Body of pancreas (tissue), 4 donors: Measurements from ENCODE around the gene SELENOF. TPM values are rescaled to one million over a fixed set of nuclear protein-coding genes. Genes with fewer than 3 reads are reported as not detected.

Experiments
- ATAC-seq: fragments of 150-250 bp; one replicate; pipeline ENCODE4 v1.9.1; 2016
- DNase-seq, 4 donors: peaks; one replicate each; pipeline ENCODE4 v3.0.0-alpha.2; 2019
- H3K27ac ChIP-seq, 4 donors: fragments of 200-600 bp; sonication (generic); 1 replicate in 3 of 4; 2 replicates in 1 of 4; pipeline versions ENCODE4 v1.5.1 to v1.6.1; 2016 to 2019; ENCODE audit warnings: mild to moderate bottlenecking in 1 of 4, mixed read lengths in 1 of 4, moderate library complexity in 1 of 4
- H3K27me3 ChIP-seq, 2 donors: fragments of 200-600 bp; sonication (generic); one replicate each; pipeline ENCODE4 v1.6.0; 2016; ENCODE audit warnings: mild to moderate bottlenecking in 1 of 2
- H3K36me3 ChIP-seq, 2 donors: fragments of 200-600 bp; sonication (generic); replicated peaks in 1 of 2; 2 replicates each; pipeline ENCODE4 v1.5.1; 2016; ENCODE audit warnings: low read depth in 2 of 2; ENCODE audit not compliant: insufficient read depth in 1 of 2
- H3K4me1 ChIP-seq: fragments of 200-600 bp; sonication (generic); one replicate; pipeline ENCODE4 v1.6.0; 2016
- H3K4me3 ChIP-seq, 2 donors: fragments of 200-600 bp; sonication (generic); 1 replicate in 1 of 2; 2 replicates in 1 of 2; pipeline ENCODE4 v1.5.1; 2016 to 2019
- H3K9me3 ChIP-seq, 3 donors: fragments of 200-600 bp; sonication (generic); 1 replicate in 2 of 3; 2 replicates in 1 of 3; pipeline ENCODE4 v1.5.1; 2016
- POLR2A ChIP-seq, 3 donors: fragments of 450-650 bp; IDR thresholded peaks; one replicate each; pipeline ENCODE4 v1.6.1; 2016; ENCODE audit warnings: antibody characterized with exemption in 3 of 3, mild to moderate bottlenecking in 2 of 3
- WGBS, 2 donors: methylation state at CpG; one replicate each; pipeline ENCODE4 v1.1.5; 2017; 5-methylcytosine and 5-hydroxymethylcytosine counted together
- intact Hi-C: fragments of 100-400 bp; cut with DNase I; formaldehyde crosslinking; loops from one replicate; pipeline ENCODE4 v1.15.1; 2023
- total RNA-seq, 2 donors: library from RNA; depleted of rRNA; stranded (reverse); fragments of >200 nt; gene quantifications; one replicate each; pipeline ENCODE4 v1.1.0, GENCODE V29; 2016
- TF ChIP-seq, protein P1 (sequence below), 7 experiments: fragments of 450-650 bp in 4 of 7; fragments of 200-600 bp in 3 of 7; sonication (generic) in 3 of 7; IDR thresholded peaks; one replicate each; pipeline ENCODE4 v1.5.1; 2016 to 2019; ENCODE audit warnings: antibody characterized with exemption in 7 of 7

Gene SELENOF
- total RNA-seq, 2 donors from 2014 or later, result 67.6 to 70.0 TPM

DNA sequence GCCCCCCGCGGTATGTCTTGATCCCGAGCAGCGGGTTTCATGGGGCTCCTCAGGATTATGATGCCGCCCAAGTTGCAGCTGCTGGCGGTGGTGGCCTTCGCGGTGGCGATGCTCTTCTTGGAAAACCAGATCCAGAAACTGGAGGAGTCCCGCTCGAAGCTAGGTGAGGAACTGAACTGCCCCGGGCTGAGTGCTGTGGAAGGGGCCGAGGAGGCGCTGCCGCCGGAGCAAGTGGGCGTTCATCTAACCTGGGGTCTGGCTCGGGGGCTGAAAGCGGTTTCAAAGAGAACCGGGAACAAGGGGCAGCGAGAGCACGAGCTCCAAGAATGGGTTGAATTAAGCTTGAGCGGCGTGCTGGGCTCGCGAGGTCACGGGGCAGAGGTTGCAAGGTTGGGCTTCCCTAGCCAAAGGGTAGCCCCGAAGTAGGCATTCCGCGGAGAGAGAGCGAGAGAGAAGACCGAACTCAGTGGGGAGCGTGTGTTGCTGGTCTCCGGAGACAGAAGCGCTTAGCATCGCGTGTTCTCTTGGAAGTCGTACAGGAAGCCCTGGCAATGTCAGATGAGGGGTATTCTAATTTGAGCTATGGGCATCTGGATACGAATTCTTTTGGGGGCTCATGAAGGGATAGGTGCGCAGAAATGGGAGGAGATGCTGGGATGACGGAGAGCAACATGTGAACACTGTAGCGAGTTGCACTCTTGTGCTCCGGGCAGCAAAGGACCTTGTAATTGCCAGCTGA is 1.2 kb upstream of the SELENOF start:
- WGBS, 2 donors, result 0 to 1% methylated on average over 29 to 43 of the region's 43 CpGs
- peak; percentile 13 for ATAC-seq

DNA sequence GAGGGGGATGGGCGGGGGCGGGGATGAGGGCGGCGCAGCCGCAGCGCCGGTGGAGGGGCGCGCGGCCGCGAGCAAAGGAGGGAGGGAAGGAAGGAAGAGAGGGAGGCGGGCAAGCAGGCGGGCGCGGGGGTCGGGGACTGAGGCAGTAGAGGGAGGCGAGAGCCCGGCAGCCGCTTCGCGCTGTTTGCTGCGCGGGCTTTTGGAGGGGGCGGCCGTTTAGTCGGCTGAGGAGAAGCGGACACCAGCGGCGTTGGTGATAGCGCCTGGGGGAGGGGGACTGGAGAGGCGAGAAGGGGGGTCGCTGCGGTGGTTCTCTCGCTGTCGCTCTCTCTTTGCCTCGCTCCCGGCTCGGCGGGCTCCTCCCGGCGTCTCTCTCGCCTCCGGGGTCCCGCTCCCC is 673 bp upstream of the SELENOF start, which contains the start of gene HS2ST1:
Gene HS2ST1, plus strand, starts transcription at position 35 of the 397 bp plus-strand sequence.
- TF ChIP-seq, protein P1, sequence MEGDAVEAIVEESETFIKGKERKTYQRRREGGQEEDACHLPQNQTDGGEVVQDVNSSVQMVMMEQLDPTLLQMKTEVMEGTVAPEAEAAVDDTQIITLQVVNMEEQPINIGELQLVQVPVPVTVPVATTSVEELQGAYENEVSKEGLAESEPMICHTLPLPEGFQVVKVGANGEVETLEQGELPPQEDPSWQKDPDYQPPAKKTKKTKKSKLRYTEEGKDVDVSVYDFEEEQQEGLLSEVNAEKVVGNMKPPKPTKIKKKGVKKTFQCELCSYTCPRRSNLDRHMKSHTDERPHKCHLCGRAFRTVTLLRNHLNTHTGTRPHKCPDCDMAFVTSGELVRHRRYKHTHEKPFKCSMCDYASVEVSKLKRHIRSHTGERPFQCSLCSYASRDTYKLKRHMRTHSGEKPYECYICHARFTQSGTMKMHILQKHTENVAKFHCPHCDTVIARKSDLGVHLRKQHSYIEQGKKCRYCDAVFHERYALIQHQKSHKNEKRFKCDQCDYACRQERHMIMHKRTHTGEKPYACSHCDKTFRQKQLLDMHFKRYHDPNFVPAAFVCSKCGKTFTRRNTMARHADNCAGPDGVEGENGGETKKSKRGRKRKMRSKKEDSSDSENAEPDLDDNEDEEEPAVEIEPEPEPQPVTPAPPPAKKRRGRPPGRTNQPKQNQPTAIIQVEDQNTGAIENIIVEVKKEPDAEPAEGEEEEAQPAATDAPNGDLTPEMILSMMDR (IDR thresholded peaks at IDR 0.05), result no peak
- peak; percentile 19 to 71 (median 49) for TF ChIP-seq POLR2A (IDR thresholded peaks at IDR 0.05)
- peak within 1 kb of the TSS; percentile 91 to 97 for H3K4me3 ChIP-seq
- peak within 1 kb of the TSS; percentile 94 to 96 (median 96) for H3K27ac ChIP-seq
- ATAC-seq, result peak; percentile 25
- DNase-seq, result no peak
- H3K9me3 ChIP-seq, result no peaks in the 10 kb centered on the region
- H3K36me3 ChIP-seq, result no peaks in the 10 kb centered on the region
- H3K4me1 ChIP-seq, result peaks cover 32% of the 10 kb centered on the region
- intact Hi-C loops, result no loop called here
- WGBS, 2 donors, result 1 to 2% methylated on average over 18 to 44 of the region's 45 CpGs
- no peaks in the 10 kb centered on the region for H3K27me3 ChIP-seq

More for the DNA sequence above, 1.2 kb upstream of the SELENOF start:
- no peaks in the 10 kb centered on the region for H3K9me3 ChIP-seq
- H3K4me1 ChIP-seq, result peaks cover 32% of the 10 kb centered on the region
- peak overlapping the region; percentile 85 to 97 for H3K4me3 ChIP-seq
- intact Hi-C loops, result no loop called here
- peak; percentile 57 to 70 (median 59) for DNase-seq
- peak overlapping the region; percentile 70 to 96 (median 94) for H3K27ac ChIP-seq
- H3K27me3 ChIP-seq, result no peaks in the 10 kb centered on the region
- no peaks in the 10 kb centered on the region for H3K36me3 ChIP-seq
- TF ChIP-seq, protein P1 (IDR thresholded peaks at IDR 0.05), result no peak
- peak in 2 of 3 donors; percentile 50 to 57 for TF ChIP-seq POLR2A (IDR thresholded peaks at IDR 0.05)

DNA sequence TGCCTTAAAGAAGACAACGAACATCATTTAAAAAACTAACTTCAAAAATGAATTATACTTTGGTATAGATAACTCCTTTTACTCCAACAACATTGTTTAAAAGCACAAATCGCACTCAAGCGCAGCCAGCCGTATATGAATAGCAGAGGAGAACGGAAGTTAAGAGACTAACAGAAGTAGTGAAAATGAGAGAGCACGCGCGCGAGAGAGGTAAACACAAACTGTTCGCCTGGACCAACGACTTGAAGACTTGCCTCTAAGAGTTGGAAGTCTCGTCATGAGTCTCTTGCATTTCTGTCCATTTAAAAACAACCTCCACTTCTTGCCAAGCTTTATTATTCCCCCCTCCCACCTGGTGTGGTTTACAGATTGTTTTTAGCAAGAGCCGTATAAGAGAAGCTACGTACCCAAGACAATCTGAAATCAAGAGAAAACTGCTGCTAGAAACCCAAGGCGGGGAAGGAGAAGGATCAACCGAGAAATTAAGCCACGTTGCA is 479 bp downstream of the SELENOF start:
- ATAC-seq (no peak), DNase-seq (peak in 2 of 4 donors; percentile 13 to 40)
- H3K27ac ChIP-seq, result peak overlapping the region; percentile 94 to 96 (median 96)
- no peak for TF ChIP-seq POLR2A (IDR thresholded peaks at IDR 0.05)
- TF ChIP-seq, protein P1 (IDR thresholded peaks at IDR 0.05), result no peak
- H3K4me3 ChIP-seq, result peak overlapping the region; percentile 88 to 91
- 0 to 1% methylated on average over 17 of the region's 17 CpGs for WGBS, 2 donors
- H3K4me1 ChIP-seq, result peaks cover 32% of the 10 kb centered on the region
- H3K36me3 ChIP-seq, result no peaks in the 10 kb centered on the region
- H3K9me3 ChIP-seq, result no peaks in the 10 kb centered on the region
- intact Hi-C loops, result no loop called here
- no peaks in the 10 kb centered on the region for H3K27me3 ChIP-seq

DNA sequence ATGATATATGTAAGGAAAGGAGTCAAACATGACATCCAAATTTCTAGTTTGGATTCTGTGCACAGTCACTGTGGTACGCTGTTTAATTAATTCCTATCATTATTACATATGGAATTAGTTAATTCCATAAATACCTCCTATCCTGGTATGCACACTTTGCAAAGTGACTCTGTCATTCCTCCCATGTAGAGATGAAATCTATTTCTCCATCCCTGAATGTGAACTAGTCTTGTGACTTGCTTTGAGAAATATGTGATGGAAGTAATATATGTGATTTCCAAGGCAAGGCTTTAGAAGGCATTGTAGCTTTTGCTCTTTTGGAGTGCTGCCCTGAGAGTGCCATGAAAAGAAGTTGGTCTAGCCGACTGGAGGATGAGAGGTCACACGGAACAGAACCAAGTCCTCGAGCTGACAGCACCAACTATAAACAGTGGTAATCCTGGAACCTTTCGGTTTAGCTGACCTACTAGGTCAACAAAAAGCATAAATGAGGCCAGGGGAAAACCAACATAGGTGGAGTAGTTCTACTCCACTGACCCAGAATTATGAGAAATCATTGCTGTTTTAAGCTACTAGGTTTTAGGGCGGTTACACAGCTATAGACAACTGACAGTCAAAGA is 1.5 kb downstream of the SELENOF start:
- Histone ChIP-seq H3K4me3 (peak overlapping the region in 1 of 2 donors; percentile 88), H3K27ac (no peak overlapping the region), H3K27me3 (no peaks in the 10 kb centered on the region), H3K36me3 (no peaks in the 10 kb centered on the region), H3K9me3 (no peaks in the 10 kb centered on the region), H3K4me1 (peaks cover 32% of the 10 kb centered on the region)
- intact Hi-C loops, result no loop called here
- no peak for TF ChIP-seq POLR2A (IDR thresholded peaks at IDR 0.05)
- TF ChIP-seq, protein P1 (IDR thresholded peaks at IDR 0.05), result no peak
- no peak for ATAC-seq
- WGBS, 2 donors, result 29 to 40% methylated on average over 6 of the region's 6 CpGs
- DNase-seq, result no peak
